NCI-H2029 treated with DMSO at 0.1 percent for 48 hours (cell line): ENCODE data around the gene ITGB4.

ENCODE experiments used
- DNase-seq: peaks from one replicate; lab custom pipeline; 2025; lab: John Stamatoyannopoulos, UW

ITGB4 gene

DNA sequence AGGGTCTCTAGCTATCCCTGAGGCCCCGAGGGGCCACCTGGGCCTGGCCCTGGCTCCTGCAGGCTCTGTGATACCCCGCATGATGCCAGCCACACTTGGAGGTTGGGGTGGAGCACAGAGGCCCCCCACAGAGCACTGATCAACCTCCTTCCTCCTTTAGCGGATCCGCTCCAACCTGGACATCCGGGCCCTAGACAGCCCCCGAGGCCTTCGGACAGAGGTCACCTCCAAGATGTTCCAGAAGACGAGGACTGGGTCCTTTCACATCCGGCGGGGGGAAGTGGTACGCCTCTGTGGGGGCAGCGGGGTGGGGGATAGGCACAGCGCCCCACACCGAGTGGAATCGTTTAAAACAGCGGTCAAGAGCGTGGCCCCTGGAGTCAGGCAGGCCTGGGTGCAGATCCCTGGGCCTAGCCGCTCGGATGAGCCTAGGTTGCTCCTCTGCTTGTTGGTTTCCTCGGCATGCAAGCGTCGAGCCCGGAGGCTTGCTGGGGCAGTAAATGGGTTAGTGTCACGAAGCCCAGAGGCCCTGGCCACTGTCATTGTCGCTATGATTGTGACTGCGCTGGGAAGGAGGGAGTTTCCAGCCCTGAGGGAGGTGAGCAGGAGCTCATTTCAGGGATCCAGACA lies 9.9 kb downstream of the ITGB4 start:
- DNase-seq = no peak

DNA sequence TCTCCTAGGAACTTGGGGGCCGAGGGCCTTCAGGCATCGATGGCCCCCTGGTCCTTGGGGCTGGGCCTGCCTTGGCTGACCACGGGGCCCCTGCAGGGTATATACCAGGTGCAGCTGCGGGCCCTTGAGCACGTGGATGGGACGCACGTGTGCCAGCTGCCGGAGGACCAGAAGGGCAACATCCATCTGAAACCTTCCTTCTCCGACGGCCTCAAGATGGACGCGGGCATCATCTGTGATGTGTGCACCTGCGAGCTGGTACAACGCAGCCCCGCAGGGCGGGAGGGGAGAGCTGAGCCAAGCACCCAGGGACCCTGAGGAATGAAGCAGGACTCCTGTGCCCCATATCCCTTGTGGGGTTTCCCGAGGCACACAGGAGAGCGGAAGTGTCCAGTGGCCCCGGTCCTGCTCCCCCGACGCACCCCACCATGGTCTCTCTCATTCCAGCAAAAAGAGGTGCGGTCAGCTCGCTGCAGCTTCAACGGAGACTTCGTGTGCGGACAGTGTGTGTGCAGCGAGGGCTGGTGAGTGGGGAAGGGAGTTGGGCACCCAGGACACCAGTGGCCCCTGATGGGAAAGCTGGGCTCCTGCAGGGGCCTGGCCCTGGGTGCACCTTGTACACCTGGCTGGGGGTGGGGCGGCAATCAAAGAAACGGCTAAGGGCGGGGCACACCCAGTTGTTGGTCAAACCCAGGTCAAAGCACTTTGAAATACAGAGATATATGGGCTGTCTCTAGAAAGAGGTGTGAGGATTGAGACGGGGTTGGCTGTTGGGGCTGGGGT lies 10.6 kb downstream of the ITGB4 start:
- no peak for DNase-seq

DNA sequence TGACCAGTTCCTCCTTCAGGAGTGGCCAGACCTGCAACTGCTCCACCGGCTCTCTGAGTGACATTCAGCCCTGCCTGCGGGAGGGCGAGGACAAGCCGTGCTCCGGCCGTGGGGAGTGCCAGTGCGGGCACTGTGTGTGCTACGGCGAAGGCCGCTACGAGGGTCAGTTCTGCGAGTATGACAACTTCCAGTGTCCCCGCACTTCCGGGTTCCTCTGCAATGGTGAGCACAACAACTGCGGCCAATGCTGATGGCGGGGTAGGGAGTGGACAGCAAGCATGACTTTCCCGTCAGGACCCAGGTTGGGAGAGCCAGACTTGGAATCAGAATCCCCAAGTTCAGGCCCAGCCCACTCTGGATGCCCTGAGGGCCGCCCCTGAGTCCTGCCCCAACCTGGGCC lies 12.2 kb downstream of the ITGB4 start:
- no peak for DNase-seq

DNA sequence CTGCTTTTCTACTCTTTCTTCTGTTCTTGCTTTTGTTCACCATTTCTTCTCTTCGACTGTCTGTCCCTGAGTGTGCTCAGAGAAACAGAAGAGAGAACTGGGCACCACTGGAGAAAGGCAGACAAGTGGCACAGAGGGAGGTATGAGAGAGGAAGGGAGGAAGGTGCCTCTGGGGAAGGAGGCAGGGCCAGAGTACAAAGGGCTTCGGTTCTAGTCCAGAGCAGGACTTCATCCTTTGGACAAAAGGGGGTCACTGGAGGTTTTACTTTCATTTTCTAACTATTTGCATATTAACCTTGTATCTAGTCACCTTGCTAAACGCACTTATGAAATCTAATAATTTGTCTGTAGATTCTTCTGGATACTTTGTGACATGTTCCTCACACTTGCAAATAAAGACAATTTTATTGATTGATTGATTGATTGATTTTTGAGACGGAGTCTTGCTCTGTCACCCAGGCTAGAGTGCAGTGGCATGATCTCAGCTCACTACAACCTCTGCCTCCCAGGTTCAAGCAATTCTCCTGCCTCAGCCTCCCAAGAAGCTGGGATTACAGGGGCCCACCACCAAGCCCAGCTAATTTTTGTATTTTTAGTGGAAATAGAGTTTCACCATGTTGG lies 13.5 kb downstream of the ITGB4 start:
- no peak for DNase-seq

DNA sequence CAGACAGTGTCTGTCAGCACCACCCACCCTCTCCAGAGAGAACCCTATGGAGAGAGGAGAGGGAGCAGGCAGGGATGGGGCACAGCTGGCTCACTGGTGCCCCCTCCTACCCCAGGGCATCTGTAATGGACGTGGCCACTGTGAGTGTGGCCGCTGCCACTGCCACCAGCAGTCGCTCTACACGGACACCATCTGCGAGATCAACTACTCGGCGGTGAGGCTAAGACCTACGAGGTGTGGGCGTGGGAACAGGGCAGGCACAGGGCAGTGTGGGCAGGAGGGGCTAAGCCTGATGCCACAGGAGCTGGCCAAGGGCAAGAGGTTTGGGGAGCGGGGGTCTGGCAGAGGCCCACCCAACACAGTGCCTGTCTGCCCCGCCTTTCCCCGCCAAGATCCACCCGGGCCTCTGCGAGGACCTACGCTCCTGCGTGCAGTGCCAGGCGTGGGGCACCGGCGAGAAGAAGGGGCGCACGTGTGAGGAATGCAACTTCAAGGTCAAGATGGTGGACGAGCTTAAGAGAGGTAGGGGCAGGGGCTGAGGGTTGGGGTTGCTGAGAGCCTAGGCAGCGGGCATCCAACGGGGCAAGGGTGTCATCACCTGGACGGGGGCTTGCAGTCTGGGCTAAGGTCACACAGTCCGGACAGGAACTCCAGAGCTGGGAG lies 15.0 kb downstream of the ITGB4 start:
- DNase-seq = no peak

DNA sequence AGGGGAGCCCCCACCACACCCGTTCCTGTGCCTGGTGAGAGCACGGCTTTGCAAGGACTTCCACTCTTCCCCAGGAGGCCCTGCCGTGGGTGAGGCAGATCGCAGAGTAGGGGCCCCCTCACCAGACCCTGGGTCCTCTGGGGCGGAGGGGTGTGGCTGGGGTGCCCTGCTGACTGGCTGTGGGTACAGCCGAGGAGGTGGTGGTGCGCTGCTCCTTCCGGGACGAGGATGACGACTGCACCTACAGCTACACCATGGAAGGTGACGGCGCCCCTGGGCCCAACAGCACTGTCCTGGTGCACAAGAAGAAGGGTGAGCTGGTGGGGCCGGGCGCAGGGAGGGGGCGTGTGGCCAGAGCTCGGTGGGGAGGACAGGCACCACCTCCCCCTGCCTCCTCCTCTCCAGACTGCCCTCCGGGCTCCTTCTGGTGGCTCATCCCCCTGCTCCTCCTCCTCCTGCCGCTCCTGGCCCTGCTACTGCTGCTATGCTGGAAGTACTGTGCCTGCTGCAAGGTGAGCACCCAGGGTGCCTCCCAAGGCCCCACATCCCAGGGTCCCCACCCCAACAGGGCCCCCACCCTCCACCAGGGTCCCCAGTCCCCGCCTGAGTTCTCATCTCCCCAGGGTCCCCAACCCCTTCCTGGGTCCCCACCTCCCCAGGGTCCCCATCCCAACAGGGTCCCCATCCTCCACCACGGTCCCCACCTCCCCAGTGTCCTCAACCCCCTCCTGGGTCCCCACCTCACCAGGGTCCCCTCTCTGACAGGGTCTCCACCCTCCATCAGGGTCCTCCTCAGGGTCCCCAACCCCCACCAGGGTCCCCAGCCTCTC lies 16.1 kb downstream of the ITGB4 start:
- DNase-seq = no peak

DNA sequence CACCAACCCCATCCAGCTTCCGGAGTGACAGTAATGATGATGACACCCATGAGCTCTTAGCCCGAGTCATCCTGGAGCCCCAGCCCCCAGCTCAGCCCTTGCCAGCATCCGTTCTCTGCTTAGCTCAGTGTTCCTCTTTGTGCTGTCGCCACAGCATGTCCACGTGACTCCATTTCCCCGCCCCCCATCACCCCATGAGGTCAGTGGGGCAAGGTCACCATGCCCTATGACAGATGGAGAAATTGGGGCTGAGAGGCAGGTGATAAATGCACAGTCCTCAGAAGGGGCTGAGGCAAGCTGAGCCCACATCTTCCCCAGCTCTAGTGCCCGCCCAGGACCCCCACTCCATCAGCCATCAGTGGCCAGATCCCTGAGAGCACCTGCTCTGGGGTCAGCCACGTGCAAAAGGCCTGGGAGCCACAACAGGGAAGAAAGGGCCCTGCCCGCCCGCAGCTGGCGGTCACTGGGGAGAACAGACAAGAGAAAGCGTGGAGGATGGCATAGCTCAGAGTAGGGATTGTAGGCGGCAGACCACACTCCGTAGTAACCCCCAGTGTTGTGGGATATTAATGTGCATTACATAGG lies 17.1 kb downstream of the ITGB4 start:
- no peak for DNase-seq

DNA sequence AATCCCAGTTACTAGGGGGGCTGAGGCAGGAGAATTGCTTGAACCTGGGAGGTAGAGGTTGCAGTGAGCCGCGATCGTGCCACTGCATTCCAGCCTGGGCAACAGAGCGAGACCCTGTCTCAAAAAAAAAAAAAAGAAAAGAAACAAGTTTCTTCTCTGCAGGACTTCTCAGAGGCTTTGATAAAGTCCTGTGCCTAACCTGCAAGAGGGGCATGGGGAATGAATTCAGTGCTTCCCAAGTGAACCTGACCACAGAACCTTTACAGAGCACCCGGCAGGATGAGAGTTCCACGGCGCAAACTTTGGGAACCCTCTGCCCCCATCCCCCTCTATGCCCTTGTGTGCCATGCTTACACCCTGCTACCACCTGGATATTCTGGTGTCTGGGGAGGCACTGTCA lies 17.9 kb downstream of the ITGB4 start:
- DNase-seq = no peak

DNA sequence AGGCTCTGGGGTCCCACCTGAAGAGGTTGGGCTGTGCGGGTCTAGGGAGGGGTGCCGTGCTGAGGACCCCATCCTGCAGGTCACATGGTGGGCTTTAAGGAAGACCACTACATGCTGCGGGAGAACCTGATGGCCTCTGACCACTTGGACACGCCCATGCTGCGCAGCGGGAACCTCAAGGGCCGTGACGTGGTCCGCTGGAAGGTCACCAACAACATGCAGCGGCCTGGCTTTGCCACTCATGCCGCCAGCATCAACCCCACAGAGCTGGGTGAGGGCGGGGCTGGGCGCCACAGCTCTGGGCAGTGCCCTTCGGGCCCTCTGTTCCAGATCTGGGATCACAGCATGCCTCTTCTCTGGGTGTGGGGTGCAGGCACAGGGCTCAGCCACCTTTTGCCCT lies 18.5 kb downstream of the ITGB4 start:
- no peak for DNase-seq

DNA sequence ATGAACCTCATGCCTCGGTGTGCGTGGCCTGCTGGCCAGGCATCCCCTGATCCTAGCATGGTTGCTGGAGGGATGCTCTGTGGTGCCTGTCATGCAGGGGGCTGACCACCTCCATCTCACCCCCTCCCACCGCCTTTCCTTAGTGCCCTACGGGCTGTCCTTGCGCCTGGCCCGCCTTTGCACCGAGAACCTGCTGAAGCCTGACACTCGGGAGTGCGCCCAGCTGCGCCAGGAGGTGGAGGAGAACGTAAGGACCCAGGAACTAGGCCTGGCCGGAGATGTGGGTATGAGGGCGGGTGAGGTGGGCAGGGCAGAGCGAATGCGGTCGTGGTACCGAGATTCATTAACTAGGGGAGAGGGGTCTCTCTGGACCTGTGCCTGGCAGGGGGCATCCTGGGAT lies 19.0 kb downstream of the ITGB4 start:
- no peak for DNase-seq

DNA sequence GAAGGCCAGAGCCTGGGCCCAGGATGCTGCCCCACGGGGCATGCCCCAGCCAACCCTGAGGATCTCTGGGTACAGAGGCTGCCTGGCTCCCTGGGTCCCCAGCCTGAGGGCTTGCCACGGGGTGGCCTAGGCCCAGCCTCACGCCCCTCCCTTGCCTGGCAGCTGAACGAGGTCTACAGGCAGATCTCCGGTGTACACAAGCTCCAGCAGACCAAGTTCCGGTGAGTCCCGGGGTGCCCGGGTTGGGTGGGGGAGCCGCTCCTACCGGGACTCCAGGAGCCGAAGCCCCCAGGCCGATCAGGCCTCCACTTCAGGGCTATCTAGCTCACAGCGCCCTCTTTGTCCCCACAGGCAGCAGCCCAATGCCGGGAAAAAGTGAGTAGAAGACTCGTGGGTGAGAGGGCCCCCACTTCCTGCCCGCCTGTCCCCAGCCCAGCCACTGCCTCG lies 19.4 kb downstream of the ITGB4 start:
- no peak for DNase-seq

DNA sequence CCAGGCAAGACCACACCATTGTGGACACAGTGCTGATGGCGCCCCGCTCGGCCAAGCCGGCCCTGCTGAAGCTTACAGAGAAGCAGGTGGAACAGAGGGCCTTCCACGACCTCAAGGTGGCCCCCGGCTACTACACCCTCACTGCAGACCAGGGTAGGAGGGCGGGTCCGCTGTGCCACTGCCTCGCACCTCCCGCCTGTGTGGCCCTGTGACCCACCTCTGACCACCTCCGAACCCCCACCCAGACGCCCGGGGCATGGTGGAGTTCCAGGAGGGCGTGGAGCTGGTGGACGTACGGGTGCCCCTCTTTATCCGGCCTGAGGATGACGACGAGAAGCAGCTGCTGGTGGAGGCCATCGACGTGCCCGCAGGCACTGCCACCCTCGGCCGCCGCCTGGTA lies 21.1 kb downstream of the ITGB4 start:
- no peak for DNase-seq

DNA sequence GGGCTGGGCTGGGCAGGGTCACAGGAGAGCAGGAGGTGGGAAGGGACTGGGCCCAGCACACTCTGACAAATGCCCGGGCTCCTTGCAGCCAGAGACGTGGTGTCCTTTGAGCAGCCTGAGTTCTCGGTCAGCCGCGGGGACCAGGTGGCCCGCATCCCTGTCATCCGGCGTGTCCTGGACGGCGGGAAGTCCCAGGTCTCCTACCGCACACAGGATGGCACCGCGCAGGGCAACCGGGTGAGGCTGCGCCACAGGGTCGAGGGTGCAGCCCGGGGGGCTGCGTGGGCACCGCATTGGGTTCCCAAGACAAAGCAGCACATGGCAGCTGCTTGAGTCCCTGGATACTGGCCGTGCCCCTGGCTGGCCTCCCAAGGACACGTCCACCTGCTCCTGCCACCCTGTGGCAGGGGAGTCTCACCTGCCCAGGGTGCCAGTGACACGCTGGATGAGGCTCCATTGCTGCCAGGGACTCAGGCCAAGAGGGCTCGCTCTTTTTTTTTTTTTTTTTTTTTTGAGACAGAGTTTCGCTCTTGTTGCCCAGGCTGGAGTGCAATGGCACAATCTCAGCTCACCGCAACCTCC lies 22.5 kb downstream of the ITGB4 start:
- DNase-seq = no peak

DNA sequence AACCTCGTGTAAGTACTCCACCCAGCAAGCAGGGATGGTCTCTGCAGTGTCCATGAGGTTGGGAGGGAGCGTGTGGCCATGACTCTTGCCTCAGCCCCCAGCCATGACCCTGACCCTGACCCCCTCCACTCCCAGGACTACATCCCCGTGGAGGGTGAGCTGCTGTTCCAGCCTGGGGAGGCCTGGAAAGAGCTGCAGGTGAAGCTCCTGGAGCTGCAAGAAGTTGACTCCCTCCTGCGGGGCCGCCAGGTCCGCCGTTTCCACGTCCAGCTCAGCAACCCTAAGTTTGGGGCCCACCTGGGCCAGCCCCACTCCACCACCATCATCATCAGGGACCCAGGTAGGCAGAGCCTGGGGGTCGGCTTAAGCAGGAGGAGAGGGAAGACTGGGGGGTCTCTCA lies 27.4 kb downstream of the ITGB4 start:
- no peak for DNase-seq

DNA sequence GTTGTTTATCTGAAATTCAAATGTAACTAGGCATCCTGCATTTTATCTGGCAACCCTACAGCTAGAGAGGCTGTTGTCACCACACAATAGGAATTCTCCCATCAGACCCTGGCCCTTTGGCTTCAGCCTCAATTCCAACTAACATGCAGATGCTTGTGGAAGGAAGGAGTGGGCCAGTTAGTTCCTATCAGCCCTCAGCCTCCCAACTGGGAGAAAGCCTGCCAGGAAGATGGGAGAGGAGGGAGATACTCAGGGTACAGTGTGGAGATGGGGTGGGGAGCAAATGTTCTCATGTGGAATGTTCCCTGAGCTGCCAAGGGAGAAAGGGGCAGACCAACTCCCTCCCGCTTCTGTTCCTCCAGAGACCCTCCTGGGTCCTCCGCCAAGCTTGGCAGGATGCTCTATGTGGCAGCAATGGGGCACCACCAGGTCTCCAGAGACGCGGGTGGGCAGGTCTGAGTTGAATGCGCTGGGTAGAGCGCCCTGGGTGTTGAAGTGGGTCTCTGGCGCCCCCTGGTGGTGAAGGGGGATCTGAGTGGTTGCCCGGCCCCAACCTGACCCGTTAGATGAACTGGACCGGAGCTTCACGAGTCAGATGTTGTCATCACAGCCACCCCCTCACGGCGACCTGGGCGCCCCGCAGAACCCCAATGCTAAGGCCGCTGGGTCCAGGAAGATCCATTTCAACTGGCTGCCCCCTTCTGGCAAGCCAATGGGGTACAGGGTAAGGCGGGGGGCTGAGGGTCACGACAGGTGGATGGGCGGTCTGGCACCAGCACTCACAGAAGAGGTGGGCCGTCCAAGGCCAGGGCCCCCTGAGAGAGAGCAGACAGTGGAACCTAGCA lies 28.5 kb downstream of the ITGB4 start:
- peak; percentile 10 for DNase-seq

DNA sequence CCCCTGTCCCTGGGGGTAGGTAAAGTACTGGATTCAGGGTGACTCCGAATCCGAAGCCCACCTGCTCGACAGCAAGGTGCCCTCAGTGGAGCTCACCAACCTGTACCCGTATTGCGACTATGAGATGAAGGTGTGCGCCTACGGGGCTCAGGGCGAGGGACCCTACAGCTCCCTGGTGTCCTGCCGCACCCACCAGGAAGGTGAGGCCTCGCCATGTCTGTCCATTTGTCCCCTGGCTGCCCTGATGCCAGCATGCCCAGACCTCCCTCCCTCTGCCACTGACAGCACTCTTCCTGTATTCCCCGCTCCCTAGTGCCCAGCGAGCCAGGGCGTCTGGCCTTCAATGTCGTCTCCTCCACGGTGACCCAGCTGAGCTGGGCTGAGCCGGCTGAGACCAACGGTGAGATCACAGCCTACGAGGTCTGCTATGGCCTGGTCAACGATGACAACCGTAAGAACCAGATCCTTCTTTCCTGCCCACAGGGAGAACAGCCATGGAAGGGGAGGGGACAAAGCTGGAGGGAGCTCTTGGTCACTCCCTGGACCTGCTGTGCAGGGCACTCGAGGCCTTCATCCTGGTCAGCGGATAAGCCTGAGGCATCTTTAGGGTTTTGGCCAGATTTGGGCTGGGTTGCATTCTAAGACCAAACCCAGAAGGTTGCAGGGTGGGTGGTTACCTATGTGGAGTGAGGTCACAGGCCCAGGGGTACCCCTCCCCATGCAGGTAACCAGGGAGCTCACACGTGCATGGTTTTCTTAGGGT lies 29.6 kb downstream of the ITGB4 start:
- DNase-seq = no peak

DNA sequence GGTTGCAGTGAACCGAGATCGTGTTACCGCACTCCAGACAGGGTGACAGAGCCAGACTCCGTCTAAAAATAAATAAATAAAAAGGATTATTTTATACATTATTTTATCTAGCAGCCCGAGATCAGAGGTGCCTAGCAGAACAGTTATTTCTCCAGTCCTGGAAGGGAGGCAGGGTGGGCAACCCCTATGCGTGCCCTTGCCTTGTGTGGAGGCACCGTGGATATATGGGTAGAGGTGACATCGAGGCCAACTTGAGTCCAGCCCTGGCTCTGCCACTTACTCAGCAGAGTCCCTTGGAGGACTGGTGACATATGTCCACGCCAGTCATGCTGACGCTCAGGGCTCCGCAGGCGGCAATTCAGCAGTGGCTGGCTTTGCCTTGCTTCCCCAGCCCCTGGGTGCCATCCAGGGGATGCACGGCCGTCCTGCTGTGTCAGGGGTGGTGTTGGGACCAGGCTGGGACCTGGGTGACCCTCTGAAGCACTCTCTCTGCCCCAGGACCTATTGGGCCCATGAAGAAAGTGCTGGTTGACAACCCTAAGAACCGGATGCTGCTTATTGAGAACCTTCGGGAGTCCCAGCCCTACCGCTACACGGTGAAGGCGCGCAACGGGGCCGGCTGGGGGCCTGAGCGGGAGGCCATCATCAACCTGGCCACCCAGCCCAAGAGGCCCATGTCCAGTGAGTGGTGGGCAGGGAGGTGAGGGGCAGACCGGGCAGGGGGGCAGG lies 30.6 kb downstream of the ITGB4 start:
- no peak for DNase-seq

DNA sequence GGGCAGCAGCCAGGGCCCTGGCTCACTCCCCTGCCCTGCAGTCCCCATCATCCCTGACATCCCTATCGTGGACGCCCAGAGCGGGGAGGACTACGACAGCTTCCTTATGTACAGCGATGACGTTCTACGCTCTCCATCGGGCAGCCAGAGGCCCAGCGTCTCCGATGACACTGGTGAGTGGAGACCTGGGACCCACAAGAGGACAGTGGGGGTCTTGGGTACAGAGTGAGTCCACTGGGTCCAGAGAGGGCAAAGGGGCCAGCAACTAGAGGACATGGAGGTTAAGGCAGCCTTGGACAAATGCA lies 31.1 kb downstream of the ITGB4 start:
- DNase-seq = no peak
